GM12878 (cell line): Measurements from ENCODE around the gene TOE1. TPM values are rescaled to one million over a fixed set of nuclear protein-coding genes. Genes with fewer than 3 reads are reported as not detected.
A peak's percentile ranks its signal among the peaks of the same experiment; 100 is the strongest.

ENCODE experiments used
- ATAC-seq: fragments of 200-7000 bp; cut with Tn5 transposase; 3 replicates; pipeline ENCODE4 v1.9.1; 2020; ENCODE audit warnings: mild to moderate bottlenecking, moderate library complexity
- BruUV-seq: library from RNA; stranded (reverse); fragments of 400-500 nt; replicated peaks from 2 replicates; lab custom pipeline; 2021; lab: Mats Ljungman, UMichigan
- CTCF ChIA-PET: fragments of 300-600 bp; sonication (Branson Sonifier 250); formaldehyde crosslinking; extraction: SDS; loops from one replicate; lab custom pipeline; 2021; ENCODE audit warnings: inconsistent platforms; lab: Yijun Ruan, JAX
- POLR2A ChIA-PET: fragments of 350-600 bp; formaldehyde crosslinking; extraction: SDS; loops from one replicate; lab custom pipeline; 2021; ENCODE audit warnings: inconsistent platforms; lab: Charles Lee
- RAD21 ChIA-PET: fragments of 300-600 bp; sonication (Branson Sonifier 250); formaldehyde crosslinking; loops from one replicate; lab custom pipeline; 2023; ENCODE audit warnings: antibody characterized with exemption; ENCODE audit not compliant: unreplicated experiment; lab: Charles Lee
- SMC1A ChIA-PET: fragments of 300-600 bp; sonication (Branson Sonifier 250); formaldehyde crosslinking; loops from one replicate; lab custom pipeline; 2023; ENCODE audit not compliant: unreplicated experiment, uncharacterized antibody; lab: Charles Lee
- DNase-seq: peaks from one replicate; pipeline ENCODE4 v3.0.0-alpha.2; 2011; ENCODE audit warnings: low read depth, low spot score
- FAIRE-seq: peaks from 3 replicates; lab custom pipeline; 2011; peaks lifted over from hg19 to GRCh38; lab: Jason Lieb, UNC
- H2AFZ ChIP-seq: 2 replicates; pipeline ENCODE4 v1.6.0; 2011; ENCODE audit warnings: low read depth, low read length, control low read depth; ENCODE audit not compliant: control insufficient read depth
- H3K27ac ChIP-seq: 2 replicates; pipeline ENCODE4 v1.5.1; 2011; ENCODE audit warnings: control low read depth; ENCODE audit not compliant: control insufficient read depth, insufficient read depth
- H3K27me3 ChIP-seq, 2 experiments: replicated peaks in 1 of 2; 2 replicates each; pipeline versions ENCODE4 v1.6.0 to v1.6.1; 2011; ENCODE audit warnings: low read length in 1 of 2; ENCODE audit not compliant: control insufficient read depth in 2 of 2, insufficient read depth in 2 of 2
- H3K36me3 ChIP-seq, 2 experiments: 2 replicates each; pipeline ENCODE4 v1.5.1; 2011; ENCODE audit warnings: low read length in 1 of 2; ENCODE audit not compliant: control insufficient read depth in 2 of 2, insufficient read depth in 2 of 2
- H3K4me1 ChIP-seq: 2 replicates; pipeline ENCODE4 v1.6.1; 2011; ENCODE audit warnings: mild to moderate bottlenecking, low read length, moderate library complexity, mixed read lengths; ENCODE audit not compliant: control insufficient read depth, insufficient read depth
- H3K4me2 ChIP-seq: 2 replicates; pipeline ENCODE4 v1.6.0; 2011; ENCODE audit warnings: control low read depth; ENCODE audit not compliant: control insufficient read depth, insufficient read depth
- H3K4me3 ChIP-seq: fragments of 200-600 bp; sonication (generic); 2 replicates; pipeline ENCODE4 v1.5.1; 2016
- H3K79me2 ChIP-seq: 2 replicates; pipeline ENCODE4 v1.6.0; 2011; ENCODE audit warnings: low read length; ENCODE audit not compliant: control insufficient read depth, insufficient read depth
- H3K9ac ChIP-seq: 2 replicates; pipeline ENCODE4 v1.8.0; 2011; ENCODE audit warnings: low read length, control low read depth, mixed read lengths; ENCODE audit not compliant: control insufficient read depth, insufficient read depth
- H3K9me3 ChIP-seq: replicated peaks from 3 replicates; pipeline ENCODE4 v1.5.1; 2011; ENCODE audit warnings: mild to moderate bottlenecking, low read length; ENCODE audit not compliant: control insufficient read depth, insufficient read depth
- H4K20me1 ChIP-seq: 2 replicates; pipeline ENCODE4 v1.6.0; 2011; ENCODE audit not compliant: control insufficient read depth, insufficient read depth
- CBFB ChIP-seq: IDR thresholded peaks from 2 replicates; pipeline ENCODE4 v1.6.1; 2016; ENCODE audit warnings: antibody characterized with exemption, low read depth
- CHD4 ChIP-seq: fragments of 200-600 bp; sonication (generic); IDR thresholded peaks from 2 replicates; pipeline ENCODE4 v1.6.1; 2016; ENCODE audit warnings: mild to moderate bottlenecking
- CTCF ChIP-seq, 3 experiments: IDR thresholded peaks in 2 of 3; conservative IDR thresholded peaks in 1 of 3; 2 replicates each; pipeline ENCODE4 v1.5.1; 2011; ENCODE audit warnings: low read depth in 3 of 3, low read length in 3 of 3, mild to moderate bottlenecking in 3 of 3, control low read depth in 2 of 3, moderate library complexity in 2 of 3, inconsistent platforms in 1 of 3, mixed read lengths in 1 of 3; ENCODE audit not compliant: control insufficient read depth in 2 of 3, insufficient read depth in 1 of 3; ENCODE audit errors: extremely low read depth in 1 of 3
- ESRRA ChIP-seq: IDR thresholded peaks from 2 replicates; pipeline ENCODE4 v1.6.1; 2012; ENCODE audit warnings: mild to moderate bottlenecking, low read length, improper control_type of control experiment
- ETV6 ChIP-seq, 2 experiments: fragments of 450-650 bp in 1 of 2; IDR thresholded peaks in 1 of 2; conservative IDR thresholded peaks in 1 of 2; 2 replicates each; pipeline ENCODE4 v1.6.1; 2014; ENCODE audit warnings: antibody characterized with exemption in 1 of 2, borderline replicate concordance in 1 of 2, low read depth in 1 of 2, mild to moderate bottlenecking in 1 of 2, moderate library complexity in 1 of 2
- HSF1 ChIP-seq: fragments of 150-350 bp; IDR thresholded peaks from 2 replicates; pipeline ENCODE4 v1.6.1; 2014; ENCODE audit warnings: mild to moderate bottlenecking, low read depth, low read length
- IKZF2 ChIP-seq, 2 experiments: fragments of 450-650 bp; IDR thresholded peaks; 2 replicates each; pipeline ENCODE4 v1.6.1; 2017; ENCODE audit warnings: mild to moderate bottlenecking in 2 of 2, moderate library complexity in 2 of 2
- IRF4 ChIP-seq: IDR thresholded peaks from 2 replicates; pipeline ENCODE4 v1.6.1; 2011; ENCODE audit warnings: low read depth, low read length
- JUNB ChIP-seq: IDR thresholded peaks from 2 replicates; pipeline ENCODE4 v1.6.1; 2016; ENCODE audit warnings: antibody characterized with exemption, mild to moderate bottlenecking
- KDM1A ChIP-seq: fragments of 200-600 bp; sonication (generic); IDR thresholded peaks from 2 replicates; pipeline ENCODE4 v1.6.1; 2016; ENCODE audit warnings: borderline replicate concordance
- NFYA ChIP-seq: IDR thresholded peaks from 2 replicates; pipeline ENCODE4 v1.6.1; 2011; ENCODE audit warnings: low read depth, mild to moderate bottlenecking, low read length, improper control_type of control experiment, borderline replicate concordance
- NR2C2 ChIP-seq: IDR thresholded peaks from 2 replicates; pipeline ENCODE4 v1.6.1; 2011; ENCODE audit warnings: borderline replicate concordance, low read depth; ENCODE audit not compliant: control insufficient read depth, insufficient read length
- SKIL ChIP-seq: fragments of 450-650 bp; IDR thresholded peaks from 2 replicates; pipeline ENCODE4 v1.6.1; 2017; ENCODE audit warnings: mild to moderate bottlenecking, low read depth, inconsistent platforms; ENCODE audit not compliant: poor library complexity, severe bottlenecking
- SREBF2 ChIP-seq: IDR thresholded peaks from 2 replicates; pipeline ENCODE4 v1.6.1; 2012; ENCODE audit warnings: mild to moderate bottlenecking, low read length
- SUZ12 ChIP-seq: fragments of 200-600 bp; sonication (generic); IDR thresholded peaks from one replicate; pipeline ENCODE4 v1.6.1; 2018; ENCODE audit warnings: antibody characterized with exemption, mild to moderate bottlenecking; ENCODE audit not compliant: unreplicated experiment
- TAF1 ChIP-seq: IDR thresholded peaks from 2 replicates; pipeline ENCODE4 v1.6.1; 2011; ENCODE audit warnings: mild to moderate bottlenecking, low read depth, low read length, borderline replicate concordance
- TCF12 ChIP-seq: IDR thresholded peaks from 2 replicates; pipeline ENCODE4 v1.6.1; 2011; ENCODE audit warnings: low read depth, mild to moderate bottlenecking, low read length
- ZNF217 ChIP-seq: fragments of 450-650 bp; IDR thresholded peaks from 2 replicates; pipeline ENCODE4 v1.6.1; 2017; ENCODE audit warnings: antibody characterized with exemption, mild to moderate bottlenecking
- WGBS: methylation state at CpG from one replicate; pipeline ENCODE4 v1.1.6; 2016; ENCODE audit warnings: low lambda C conversion rate; ENCODE audit not compliant: insufficient replicate concordance, insufficient coverage; ENCODE audit errors: missing lambda C conversion rate; 5-methylcytosine and 5-hydroxymethylcytosine counted together
- in situ Hi-C: fragments of 300-500 bp; cut with MboI; formaldehyde crosslinking; loops from 9 replicates; pipeline ENCODE4 v1.14.3; 2018; ENCODE audit warnings: mixed read lengths
- intact Hi-C: fragments of 100-400 bp; cut with micrococcal nuclease; formaldehyde crosslinking; loops from one replicate; pipeline ENCODE4 v1.14.2; 2022; ENCODE audit not compliant: unreplicated experiment
- polyA plus RNA-seq, 11 experiments: library from polyadenylated mRNA; depleted of rRNA in 4 of 11; unstranded in 6 of 11; stranded (reverse) in 5 of 11; fragments of >200 nt; fragmentation: Nextera tagmentation in 4 of 11; fragmentation: Illumina TruSeq in 1 of 11; extraction: Ambion mirVana in 4 of 11; extraction: Trizol in 1 of 11; gene quantifications; 1 replicate in 1 of 11; 2 replicates in 10 of 11; pipeline versions ENCODE4 v1.2.1 to v1.2.3, GENCODE V29; 2011 to 2016; ENCODE audit warnings: inconsistent platforms in 2 of 11, missing spikeins in 2 of 11, low read depth in 1 of 11
- total RNA-seq, 4 experiments: library from RNA; depleted of rRNA in 3 of 4; stranded (reverse); fragments of >200 nt in 3 of 4; fragmentation: Illumina TruSeq in 1 of 4; extraction: Trizol in 1 of 4; gene quantifications; 2 replicates each; pipeline versions ENCODE4 v1.2.1 to v1.2.3, GENCODE V29; 2013 to 2021

TOE1 gene
- total and polyA plus RNA-seq, 10 of the 15 experiments (the other 5 are each of a cell fraction or from before 2014, with no cell fraction given) = 22.7 to 38.0 (median 33.3) TPM

- SMC1A ChIA-PET = interaction anchor here (1.0 to 9.2 kb wide), 2 partner anchors 16 to 19 kb away, joined by 3 to 57 read pairs; no protein-coding TSS in a partner anchor
- intact Hi-C loops (no loop called here), in situ Hi-C loops (no loop called here)
- ATAC-seq (peak; percentile 17), FAIRE-seq (no peak), DNase-seq (no peak)
- RAD21 ChIA-PET = no interaction called here
- no peak overlapping the region; the same call in 1 of the 2 replicates for H3K27ac ChIP-seq
- H3K4me1 ChIP-seq = peaks cover 13% of the 10 kb centered on the region; the same call in 1 of the 2 replicates
- H3K9me3 ChIP-seq = no peaks in the 10 kb centered on the region
- 0 out of 2 replicates have a peak overlapping the region, but pooled peaks have one; percentile 13 for H3K4me2 ChIP-seq
- peaks cover 9% of the 10 kb centered on the region for H3K79me2 ChIP-seq
- H3K27me3 ChIP-seq = no peaks in the 10 kb centered on the region
- no TSS peak for BruUV-seq
- H3K36me3 ChIP-seq = no peaks in the 10 kb centered on the region
- no peak overlapping the region for H3K9ac ChIP-seq
- no peaks in the 10 kb centered on the region for H4K20me1 ChIP-seq
- POLR2A ChIA-PET = no interaction called here
- CTCF ChIA-PET = no interaction called here
- peak overlapping the region; percentile 37; the same call in 1 of the 2 replicates for H2AFZ ChIP-seq
- H3K4me3 ChIP-seq = no peak overlapping the region
- 24% methylated on average over 10 of the region's 10 CpGs for WGBS
- TF ChIP-seq TCF12 (no peak), ESRRA (no peak), SKIL (no peak), CTCF (IDR thresholded peaks at IDR 0.05 in 2 of 3, conservative IDR thresholded peaks at IDR 0.05 in 1 of 3; ENCODE audit: control insufficient read depth in 2 of 3, extremely low read depth in 1 of 3, insufficient read depth in 1 of 3, low read depth in 3 of 3, low read length in 3 of 3) (no peak), CHD4 (no peak), ZNF217 (no peak), IRF4 (no peak), KDM1A (no peak), IKZF2 (IDR thresholded peaks at IDR 0.05) (peak in 1 of 2 experiments; percentile 12; a peak in 1 of 4 replicates), JUNB (peak; percentile 70), SREBF2 (no peak), NR2C2 (no peak), SUZ12 (no peak), TAF1 (no peak), HSF1 (no peak), ETV6 (conservative IDR thresholded peaks at IDR 0.05 in 1 of 2, IDR thresholded peaks at IDR 0.05 in 1 of 2; ENCODE audit: borderline replicate concordance in 1 of 2, low read depth in 1 of 2) (peak in 1 of 2 experiments; percentile 30; a peak in 1 of 4 replicates), CBFB (no peak), NFYA (no peak)
Observed at GRCh38 chr1:45322486-45323040, 17.4 kb upstream of the TOE1 start.
